Measurements from ENCODE around the gene RIN3. TPM values are rescaled to one million over a fixed set of nuclear protein-coding genes. Genes with fewer than 3 reads are reported as not detected.

The RIN3 gene
- total and polyA plus RNA-seq, 2 donors (not counting 3 experiments of a cell fraction or from before 2014, with no cell fraction given) = 5.1 to 20.8 TPM

DNA sequence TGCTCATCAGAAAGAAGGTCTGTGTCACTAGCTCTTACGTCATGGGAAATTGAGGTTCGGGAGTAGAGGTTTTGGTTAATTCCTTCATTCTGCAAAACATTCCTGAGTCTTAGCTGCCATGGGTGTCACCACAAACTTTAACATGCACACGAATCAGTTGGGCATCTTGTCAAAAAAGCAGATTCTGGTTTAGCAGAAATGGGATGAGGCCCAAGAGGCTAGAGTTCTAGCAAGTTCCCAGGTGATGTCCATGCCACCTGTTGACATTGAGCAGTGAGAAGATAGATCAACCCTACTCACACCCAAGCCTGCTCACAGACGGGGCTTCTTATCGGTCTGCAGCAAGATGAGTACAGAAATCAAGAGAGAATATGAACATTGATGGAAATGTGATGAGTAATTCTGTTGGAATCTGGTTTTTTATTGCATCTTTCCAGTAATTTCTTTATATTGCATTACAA, 11.7 kb upstream of the RIN3 start:
- no peak overlapping the region for H2AFZ ChIP-seq (ENCODE audit: low read depth, low read length)
- no peak overlapping the region for H3K4me2 ChIP-seq (ENCODE audit: insufficient read depth, low read length)
- H3K27ac ChIP-seq (ENCODE audit: insufficient read depth, low read depth, low read length) = no peak overlapping the region
- H3K36me3 ChIP-seq (ENCODE audit: control insufficient read depth in 2 of 2, extremely low read depth in 1 of 2, insufficient read depth in 2 of 2, low read length in 2 of 2) = no peaks in the 10 kb centered on the region
- BruUV-seq (replicated peaks) = no TSS peak
- TF ChIP-seq JUN (IDR thresholded peaks at IDR 0.05; ENCODE audit: borderline replicate concordance, insufficient read depth, insufficient read length, low read depth) = no peak
- no peak for TF ChIP-seq FOS (IDR thresholded peaks at IDR 0.05; ENCODE audit: borderline replicate concordance, insufficient read depth, low read length)
- no peak for TF ChIP-seq POLR2A (IDR thresholded peaks at IDR 0.05; ENCODE audit: low read depth, low read length)
- TF ChIP-seq GATA2 (IDR thresholded peaks at IDR 0.05; ENCODE audit: insufficient read depth, insufficient read length, low read depth, low read length) = no peak
- no peak for TF ChIP-seq POLR2AphosphoS5 (IDR thresholded peaks at IDR 0.05; ENCODE audit: insufficient read depth, low read depth, low read length)
- TF ChIP-seq EZH2 (IDR thresholded peaks at IDR 0.05; ENCODE audit: borderline replicate concordance, low read depth, low read length, severe bottlenecking) = no peak
- TF ChIP-seq, protein P1, sequence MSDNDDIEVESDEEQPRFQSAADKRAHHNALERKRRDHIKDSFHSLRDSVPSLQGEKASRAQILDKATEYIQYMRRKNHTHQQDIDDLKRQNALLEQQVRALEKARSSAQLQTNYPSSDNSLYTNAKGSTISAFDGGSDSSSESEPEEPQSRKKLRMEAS (IDR thresholded peaks at IDR 0.05; ENCODE audit: insufficient read depth, insufficient read length) = no peak
- no peak for TF ChIP-seq MYC (IDR thresholded peaks at IDR 0.05; ENCODE audit: low read depth, low read length)
- TF ChIP-seq, protein P2, sequence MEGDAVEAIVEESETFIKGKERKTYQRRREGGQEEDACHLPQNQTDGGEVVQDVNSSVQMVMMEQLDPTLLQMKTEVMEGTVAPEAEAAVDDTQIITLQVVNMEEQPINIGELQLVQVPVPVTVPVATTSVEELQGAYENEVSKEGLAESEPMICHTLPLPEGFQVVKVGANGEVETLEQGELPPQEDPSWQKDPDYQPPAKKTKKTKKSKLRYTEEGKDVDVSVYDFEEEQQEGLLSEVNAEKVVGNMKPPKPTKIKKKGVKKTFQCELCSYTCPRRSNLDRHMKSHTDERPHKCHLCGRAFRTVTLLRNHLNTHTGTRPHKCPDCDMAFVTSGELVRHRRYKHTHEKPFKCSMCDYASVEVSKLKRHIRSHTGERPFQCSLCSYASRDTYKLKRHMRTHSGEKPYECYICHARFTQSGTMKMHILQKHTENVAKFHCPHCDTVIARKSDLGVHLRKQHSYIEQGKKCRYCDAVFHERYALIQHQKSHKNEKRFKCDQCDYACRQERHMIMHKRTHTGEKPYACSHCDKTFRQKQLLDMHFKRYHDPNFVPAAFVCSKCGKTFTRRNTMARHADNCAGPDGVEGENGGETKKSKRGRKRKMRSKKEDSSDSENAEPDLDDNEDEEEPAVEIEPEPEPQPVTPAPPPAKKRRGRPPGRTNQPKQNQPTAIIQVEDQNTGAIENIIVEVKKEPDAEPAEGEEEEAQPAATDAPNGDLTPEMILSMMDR (IDR thresholded peaks at IDR 0.05; ENCODE audit: extremely low read depth in 1 of 2, insufficient read depth in 1 of 2, low read depth in 1 of 2, low read length in 2 of 2) = no peak
- H3K9me1 ChIP-seq (replicated peaks; ENCODE audit: control insufficient read depth, extremely low read depth, insufficient read depth, low read length) = no peaks in the 10 kb centered on the region
- ChIA-PET POLR2A (no interaction called here), CTCF (interaction anchor here (0.8 to 2.3 kb wide), 2 partner anchors 12 to 13 kb away, joined by 3 to 6 read pairs; no protein-coding TSS in a partner anchor)
- H3K4me1 ChIP-seq (ENCODE audit: control insufficient read depth, extremely low read depth, insufficient read depth, low read length) = peaks cover 5% of the 10 kb centered on the region
- dilution Hi-C loops (cut with MboI; ENCODE audit: extremely low pct_ligation_motif_present, low sequenced_read_pairs) (no loop called here), intact Hi-C loops (cut with micrococcal nuclease) (no loop called here)
- no peak overlapping the region for H3K4me3 ChIP-seq (replicated peaks in 1 of 3; ENCODE audit: insufficient read depth in 1 of 3, low read depth in 1 of 3, low read length in 3 of 3)
- FAIRE-seq (no peak), DNase-seq (ENCODE audit: low read depth, low spot score) (no peak)
- H3K79me2 ChIP-seq (ENCODE audit: control insufficient read depth, insufficient read depth, low read length) = no peaks in the 10 kb centered on the region
- H4K20me1 ChIP-seq (replicated peaks; ENCODE audit: control insufficient read depth, extremely low read depth, insufficient read depth, low read length) = no peaks in the 10 kb centered on the region
- no peaks in the 10 kb centered on the region for H3K9me3 ChIP-seq (replicated peaks; ENCODE audit: control insufficient read depth, insufficient read depth, low read length)
- no peak overlapping the region for H3K9ac ChIP-seq (replicated peaks; ENCODE audit: extremely low read depth, insufficient read depth, low read length)
- H3K27me3 ChIP-seq (ENCODE audit: control insufficient read depth in 2 of 2, insufficient read depth in 2 of 2, low read length in 2 of 2) = peaks cover 0 to 2% of the 10 kb centered on the region in 2 experiments
